HFFc6 (cell line): ENCODE results near the gene BPIFB3. TPM values are rescaled to one million over a fixed set of nuclear protein-coding genes. Genes with fewer than 3 reads are reported as not detected.

ENCODE experiments used
- DNase-seq: peaks from one replicate; pipeline ENCODE4 v3.0.0-alpha.2; 2018
- H3K27ac Mint-ChIP-seq: 2 replicates; pipeline ENCODE4 v1.8.0; 2020; ENCODE audit warnings: mild to moderate bottlenecking, mixed read lengths
- H3K27me3 Mint-ChIP-seq: 2 replicates; pipeline ENCODE4 v1.8.0; 2021; ENCODE audit warnings: mild to moderate bottlenecking, moderate library complexity, mixed read lengths; ENCODE audit not compliant: insufficient read depth
- H3K36me3 Mint-ChIP-seq: 2 replicates; pipeline ENCODE4 v1.8.0; 2021; ENCODE audit warnings: low read depth, mixed read lengths
- H3K4me1 Mint-ChIP-seq: 2 replicates; pipeline ENCODE4 v1.8.0; 2020; ENCODE audit warnings: low read depth, mixed read lengths
- H3K4me3 Mint-ChIP-seq: 2 replicates; pipeline ENCODE4 v1.8.0; 2020; ENCODE audit warnings: mild to moderate bottlenecking, moderate library complexity, mixed read lengths
- H3K9me3 Mint-ChIP-seq: 2 replicates; pipeline ENCODE4 v1.8.0; 2020; ENCODE audit warnings: mild to moderate bottlenecking, mixed read lengths
- CTCF ChIP-seq: fragments of 200-600 bp; sonication (generic); IDR thresholded peaks from 2 replicates; pipeline ENCODE4 v1.5.0; 2021; ENCODE audit warnings: antibody characterized with exemption, mild to moderate bottlenecking
- total RNA-seq, 6 experiments: library from RNA; stranded (reverse); fragmentation: NEBNext Ultra II Directional; extraction: Animal tissue kit (Norgen Biotek cat#: 25700); gene quantifications; 2 replicates in 1 of 6; 3 replicates in 5 of 6; pipeline ENCODE4 v1.2.3, GENCODE V29; 2021

BPIFB3 gene
- total RNA-seq, 6 experiments from 2014 or later: not detected

- Mint-ChIP-seq H3K9me3 (no peaks in the 10 kb centered on the region), H3K4me3 (no peak overlapping the region), H3K27ac (no peak overlapping the region), H3K36me3 (no peaks in the 10 kb centered on the region), H3K4me1 (peaks cover 10% of the 10 kb centered on the region), H3K27me3 (peaks cover 42% of the 10 kb centered on the region)
- DNase-seq: no peak
- TF ChIP-seq CTCF: no peak
These were observed 21.0 kb downstream of the BPIFB3 start for GRCh38 chr20:33074675-33075074.

GRCh38 chr20:33075281-33075680 is 21.6 kb downstream of the BPIFB3 start:
- Mint-ChIP-seq H3K9me3 (no peaks in the 10 kb centered on the region), H3K36me3 (no peaks in the 10 kb centered on the region), H3K27ac (no peak overlapping the region), H3K27me3 (peaks cover 39% of the 10 kb centered on the region), H3K4me1 (peaks cover 10% of the 10 kb centered on the region), H3K4me3 (no peak overlapping the region)
- no peak for TF ChIP-seq CTCF
- DNase-seq: no peak

GRCh38 chr20:33076662-33077372 is 23.1 kb downstream of the BPIFB3 start:
- no peak overlapping the region for H3K4me3 Mint-ChIP-seq
- peak; percentile 74 for TF ChIP-seq CTCF
- H3K4me1 Mint-ChIP-seq: peaks cover 10% of the 10 kb centered on the region
- peaks cover 40% of the 10 kb centered on the region for H3K27me3 Mint-ChIP-seq
- H3K27ac Mint-ChIP-seq: no peak overlapping the region
- no peaks in the 10 kb centered on the region for H3K9me3 Mint-ChIP-seq
- DNase-seq: no peak
- H3K36me3 Mint-ChIP-seq: no peaks in the 10 kb centered on the region

GRCh38 chr20:33079259-33079658 is 25.6 kb downstream of the BPIFB3 start, which contains the start of gene BPIFB4:
Gene BPIFB4 (plus strand): TSS chr20:33079643. CDS start chr20:33081527, 1,884 bp downstream.
- Mint-ChIP-seq H3K27me3 (peaks cover 36% of the 10 kb centered on the region), H3K4me1 (peaks cover 10% of the 10 kb centered on the region), H3K4me3 (no peak within 1 kb of the TSS)

GRCh38 chr20:33081411-33082154 is 27.9 kb downstream of the BPIFB3 start:
- peaks cover 10% of the 10 kb centered on the region for H3K4me1 Mint-ChIP-seq
- H3K36me3 Mint-ChIP-seq: no peaks in the 10 kb centered on the region
- DNase-seq: no peak
- TF ChIP-seq CTCF: no peak
- H3K9me3 Mint-ChIP-seq: no peaks in the 10 kb centered on the region
- no peak overlapping the region for H3K27ac Mint-ChIP-seq
- no peak overlapping the region for H3K4me3 Mint-ChIP-seq
- H3K27me3 Mint-ChIP-seq: peaks cover 35% of the 10 kb centered on the region

More at GRCh38 chr20:33079259-33079658, 25.6 kb downstream of the BPIFB3 start, which contains the start of gene BPIFB4:
- no peak for TF ChIP-seq CTCF
- Mint-ChIP-seq H3K9me3 (no peaks in the 10 kb centered on the region), H3K36me3 (no peaks in the 10 kb centered on the region), H3K27ac (no peak within 1 kb of the TSS)
- DNase-seq: peak; percentile 64
